Prostate gland (tissue), 2 donors: Measurements from ENCODE around the gene KIF26B. TPM values are rescaled to one million over a fixed set of nuclear protein-coding genes. Genes with fewer than 3 reads are reported as not detected.

Source experiments
- DNase-seq: peaks from one replicate; pipeline ENCODE4 v3.0.0-alpha.2; 2019; ENCODE audit warnings: low spot score
- H3K27ac ChIP-seq, 2 donors: fragments of 200-600 bp; sonication (generic); 2 replicates each; pipeline ENCODE4 v1.5.1; 2017 to 2019
- H3K27me3 ChIP-seq: fragments of 200-600 bp; sonication (generic); replicated peaks from 2 replicates; pipeline ENCODE4 v1.5.1; 2019; ENCODE audit not compliant: insufficient read depth
- H3K36me3 ChIP-seq, 2 donors: fragments of 200-600 bp; sonication (generic); 1 replicate in 1 of 2; 2 replicates in 1 of 2; pipeline versions ENCODE4 v1.5.1 to v1.8.1; 2017 to 2019
- H3K4me1 ChIP-seq: fragments of 200-600 bp; sonication (generic); replicated peaks from 2 replicates; pipeline ENCODE4 v1.5.1; 2019
- H3K4me3 ChIP-seq, 2 donors: fragments of 200-600 bp; sonication (generic); 2 replicates each; pipeline ENCODE4 v1.5.1; 2017 to 2019
- H3K9me3 ChIP-seq: fragments of 200-600 bp; sonication (generic); 2 replicates; pipeline ENCODE4 v1.5.1; 2017
- CTCF ChIP-seq, 4 experiments: fragments of 200-600 bp in 2 of 4; fragments of 450-650 bp in 2 of 4; sonication (generic) in 2 of 4; IDR thresholded peaks; 1 replicate in 3 of 4; 2 replicates in 1 of 4; pipeline ENCODE4 v1.5.1; 2016 to 2019; ENCODE audit warnings: antibody characterized with exemption in 4 of 4, mild to moderate bottlenecking in 2 of 4, moderate library complexity in 2 of 4
- POLR2A ChIP-seq: fragments of 450-650 bp; IDR thresholded peaks from one replicate; pipeline ENCODE4 v1.6.1; 2016; ENCODE audit warnings: antibody characterized with exemption, mild to moderate bottlenecking
- POLR2AphosphoS5 ChIP-seq: sonication (generic); formaldehyde crosslinking; IDR thresholded peaks from one replicate; pipeline ENCODE4 v1.6.1; 2017; ENCODE audit warnings: antibody characterized with exemption
- WGBS: methylation state at CpG from one replicate; pipeline ENCODE4 v1.1.5; 2018; 5-methylcytosine and 5-hydroxymethylcytosine counted together
- intact Hi-C: fragments of 100-400 bp; cut with DNase I; formaldehyde crosslinking; loops from one replicate; pipeline ENCODE4 v1.14.2; 2022
- total RNA-seq, 2 donors: library from RNA; depleted of rRNA; stranded (reverse); fragments of >200 nt; gene quantifications; one replicate each; pipeline ENCODE4 v1.1.0, GENCODE V29; 2016

The KIF26B gene
- total RNA-seq, 2 donors from 2014 or later, result 3.3 to 3.8 TPM

GRCh38 chr1:245578771-245579170 is 424.0 kb downstream of the KIF26B start:
- intact Hi-C loops, result no loop called here
- no peak for DNase-seq

GRCh38 chr1:245579881-245580280 is 425.1 kb downstream of the KIF26B start:
- whole genome bisulfite sequencing, result 95% methylated on average over 7 of the region's 7 CpGs
- H3K4me1 ChIP-seq, result no peaks in the 10 kb centered on the region
- H3K36me3 ChIP-seq, result no peaks in the 10 kb centered on the region
- no peaks in the 10 kb centered on the region for H3K9me3 ChIP-seq
- no peak overlapping the region for H3K27ac ChIP-seq
- H3K27me3 ChIP-seq, result no peaks in the 10 kb centered on the region
- intact Hi-C loops, result no loop called here
- TF ChIP-seq POLR2AphosphoS5, result no peak
- no peak for TF ChIP-seq CTCF (IDR thresholded peaks at IDR 0.05)
- TF ChIP-seq POLR2A, result no peak
- no peak for DNase-seq
- no peak overlapping the region for H3K4me3 ChIP-seq

More at GRCh38 chr1:245578771-245579170, 424.0 kb downstream of the KIF26B start:
- TF ChIP-seq POLR2AphosphoS5 (no peak), CTCF (IDR thresholded peaks at IDR 0.05) (no peak), POLR2A (no peak)
- Histone ChIP-seq H3K4me3 (no peak overlapping the region), H3K36me3 (no peaks in the 10 kb centered on the region), H3K4me1 (no peaks in the 10 kb centered on the region), H3K27ac (no peak overlapping the region), H3K9me3 (no peaks in the 10 kb centered on the region), H3K27me3 (no peaks in the 10 kb centered on the region)

- intact Hi-C loops, result no loop called here
- no peak overlapping the region for H3K4me3 ChIP-seq
- no peaks in the 10 kb centered on the region for H3K9me3 ChIP-seq
- no peaks in the 10 kb centered on the region for H3K36me3 ChIP-seq
- no peak for DNase-seq
- no peak for TF ChIP-seq POLR2AphosphoS5
- TF ChIP-seq CTCF (IDR thresholded peaks at IDR 0.05), result no peak
- no peak for TF ChIP-seq POLR2A
- H3K27me3 ChIP-seq, result no peaks in the 10 kb centered on the region
- no peaks in the 10 kb centered on the region for H3K4me1 ChIP-seq
- WGBS, result 93% methylated on average over 6 of the region's 6 CpGs
- H3K27ac ChIP-seq, result no peak overlapping the region
These were observed 425.9 kb downstream of the KIF26B start for GRCh38 chr1:245580651-245581050.

GRCh38 chr1:245582026-245582425 is 427.2 kb downstream of the KIF26B start:
- WGBS, result 44% methylated on average over 7 of the region's 7 CpGs
- no peak for DNase-seq
- Histone ChIP-seq H3K4me3 (no peak overlapping the region), H3K27ac (no peak overlapping the region), H3K36me3 (no peaks in the 10 kb centered on the region), H3K27me3 (no peaks in the 10 kb centered on the region), H3K4me1 (no peaks in the 10 kb centered on the region), H3K9me3 (no peaks in the 10 kb centered on the region)
- TF ChIP-seq POLR2AphosphoS5, result no peak
- no peak for TF ChIP-seq CTCF (IDR thresholded peaks at IDR 0.05)
- no peak for TF ChIP-seq POLR2A
- intact Hi-C loops, result no loop called here

GRCh38 chr1:245583081-245583480 is 428.3 kb downstream of the KIF26B start:
- no peak for TF ChIP-seq CTCF (IDR thresholded peaks at IDR 0.05)
- no peak for TF ChIP-seq POLR2A
- no peak for TF ChIP-seq POLR2AphosphoS5
- Histone ChIP-seq H3K4me3 (no peak overlapping the region), H3K9me3 (no peaks in the 10 kb centered on the region), H3K4me1 (no peaks in the 10 kb centered on the region), H3K27me3 (no peaks in the 10 kb centered on the region), H3K27ac (no peak overlapping the region), H3K36me3 (no peaks in the 10 kb centered on the region)
- 89% methylated on average over 9 of the region's 9 CpGs for WGBS
- intact Hi-C loops, result no loop called here
- no peak for DNase-seq
